ENCODE data around the gene PHAF1. TPM values are rescaled to one million over a fixed set of nuclear protein-coding genes. Genes with fewer than 3 reads are reported as not detected.

Gene PHAF1
- total and polyA plus RNA-seq, 12 donors, result 7.1 to 12.7 (median 11.5) TPM

DNA sequence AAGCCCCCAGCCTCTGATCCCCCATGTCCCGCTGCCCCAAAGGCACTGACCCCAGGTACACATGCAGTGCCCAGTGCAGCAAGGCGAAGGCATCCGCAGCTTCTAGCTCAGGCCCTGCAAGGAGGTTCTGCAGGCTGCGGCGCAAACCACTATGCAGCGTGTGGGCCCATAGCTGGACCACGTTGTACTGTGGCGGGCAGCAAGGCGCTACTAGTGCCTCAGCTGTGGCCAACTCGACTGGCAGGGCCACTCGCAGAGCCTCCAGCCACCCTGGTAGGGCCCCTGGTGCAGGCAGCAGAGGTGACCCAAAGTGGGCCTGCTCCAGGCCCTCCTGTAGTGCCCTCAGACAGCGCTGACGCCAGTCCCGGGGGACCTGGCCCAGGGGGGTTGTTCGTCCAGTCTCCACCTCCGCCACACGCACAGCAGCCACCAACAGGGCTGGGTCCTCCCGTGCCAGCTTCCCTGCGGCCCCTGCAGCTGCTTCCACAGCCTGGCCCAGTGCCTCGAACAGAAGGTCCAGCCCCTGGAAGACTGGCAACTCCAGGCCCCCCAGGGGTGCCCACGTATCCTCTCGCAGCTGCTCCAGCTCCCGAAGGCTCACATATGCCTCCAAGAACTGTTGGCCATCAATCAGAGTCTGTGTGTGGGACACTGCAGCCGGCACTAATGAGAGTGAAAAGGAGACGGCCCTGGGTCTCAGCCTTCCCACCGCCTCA is 77.6 kb downstream of the PHAF1 start:
- ATAC-seq (no peak), DNase-seq (no peak)
- Histone ChIP-seq H3K36me3 (no peaks in the 10 kb centered on the region), H3K9me3 (no peaks in the 10 kb centered on the region), H3K27me3 (peaks cover 0 to 3% (median 0%) of the 10 kb centered on the region in 7 donors), H3K4me1 (peaks cover 18 to 52% (median 43%) of the 10 kb centered on the region in 9 donors), H3K27ac (no peak overlapping the region), H3K4me3 (no peak overlapping the region)
- WGBS, 2 donors, result 87 to 90% methylated on average over 26 of the region's 26 CpGs
- TF ChIP-seq, protein P1, sequence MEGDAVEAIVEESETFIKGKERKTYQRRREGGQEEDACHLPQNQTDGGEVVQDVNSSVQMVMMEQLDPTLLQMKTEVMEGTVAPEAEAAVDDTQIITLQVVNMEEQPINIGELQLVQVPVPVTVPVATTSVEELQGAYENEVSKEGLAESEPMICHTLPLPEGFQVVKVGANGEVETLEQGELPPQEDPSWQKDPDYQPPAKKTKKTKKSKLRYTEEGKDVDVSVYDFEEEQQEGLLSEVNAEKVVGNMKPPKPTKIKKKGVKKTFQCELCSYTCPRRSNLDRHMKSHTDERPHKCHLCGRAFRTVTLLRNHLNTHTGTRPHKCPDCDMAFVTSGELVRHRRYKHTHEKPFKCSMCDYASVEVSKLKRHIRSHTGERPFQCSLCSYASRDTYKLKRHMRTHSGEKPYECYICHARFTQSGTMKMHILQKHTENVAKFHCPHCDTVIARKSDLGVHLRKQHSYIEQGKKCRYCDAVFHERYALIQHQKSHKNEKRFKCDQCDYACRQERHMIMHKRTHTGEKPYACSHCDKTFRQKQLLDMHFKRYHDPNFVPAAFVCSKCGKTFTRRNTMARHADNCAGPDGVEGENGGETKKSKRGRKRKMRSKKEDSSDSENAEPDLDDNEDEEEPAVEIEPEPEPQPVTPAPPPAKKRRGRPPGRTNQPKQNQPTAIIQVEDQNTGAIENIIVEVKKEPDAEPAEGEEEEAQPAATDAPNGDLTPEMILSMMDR (IDR thresholded peaks at IDR 0.05), result no peak
- intact Hi-C loops (cut with DNase I), result loop anchor here in 6 of 10 donors (5.0 to 10.0 kb wide), 3 partner anchors 35 to 233 kb away; partner anchors contain the start of gene B3GNT9 (in 1 of the 6)

DNA sequence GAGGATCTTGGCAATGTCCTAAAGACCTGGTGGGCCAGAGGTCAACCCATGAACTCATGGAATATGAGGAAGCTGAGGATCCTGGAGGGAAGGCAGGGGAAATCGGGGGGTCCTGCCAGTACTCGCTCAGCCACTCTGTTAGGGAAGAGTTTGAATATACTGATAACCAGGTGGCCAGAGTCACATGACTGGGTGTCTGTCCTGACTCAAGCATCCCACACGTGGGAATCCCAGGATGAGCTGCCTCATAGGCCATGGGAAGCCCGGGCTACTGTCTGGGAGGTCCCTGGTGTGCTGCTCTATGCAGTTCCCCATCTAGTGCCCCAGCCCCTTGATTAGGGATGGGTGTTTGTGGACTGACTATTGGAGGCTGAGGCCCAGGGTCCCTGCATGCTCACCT is 78.6 kb downstream of the PHAF1 start:
- no peak overlapping the region for H3K4me3 ChIP-seq
- peaks cover 0 to 4% (median 0%) of the 10 kb centered on the region in 9 donors for H3K36me3 ChIP-seq
- peaks cover 26 to 51% (median 43%) of the 10 kb centered on the region in 9 donors for H3K4me1 ChIP-seq
- TF ChIP-seq, protein P1 (IDR thresholded peaks at IDR 0.05), result no peak
- WGBS, 2 donors, result 71 to 88% methylated on average over 4 of the region's 4 CpGs
- peaks cover 0 to 3% (median 0%) of the 10 kb centered on the region in 7 donors for H3K27me3 ChIP-seq
- H3K9me3 ChIP-seq, result no peaks in the 10 kb centered on the region
- ATAC-seq (no peak), DNase-seq (no peak)
- no peak overlapping the region for H3K27ac ChIP-seq
- intact Hi-C loops (cut with DNase I), result loop anchor here in 6 of 10 donors (5.0 to 10.0 kb wide), 3 partner anchors 36 to 234 kb away; partner anchors contain the start of gene B3GNT9 (in 1 of the 6)

DNA sequence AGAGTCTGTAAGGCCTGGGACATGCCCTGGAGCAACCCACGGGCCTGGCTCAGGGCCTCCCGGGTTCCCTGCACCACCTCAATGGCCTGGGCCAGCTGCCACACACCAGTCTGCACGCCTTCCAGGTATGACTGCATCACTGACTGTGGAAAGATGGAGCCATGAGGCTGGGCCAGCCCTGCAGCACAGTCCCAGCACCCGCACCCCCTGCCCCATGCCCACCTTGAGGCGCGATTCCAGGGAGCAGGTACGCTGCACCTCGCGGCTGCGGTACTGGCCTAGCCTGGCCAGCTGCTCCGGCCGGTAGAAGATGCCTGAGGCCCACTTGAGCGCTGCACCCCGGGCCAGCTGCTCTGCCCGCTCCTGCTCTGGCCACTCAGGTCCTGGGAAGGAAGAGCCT is 79.1 kb downstream of the PHAF1 start:
- intact Hi-C loops (cut with DNase I), result loop anchor here in 6 of 10 donors (5.0 to 10.0 kb wide), 3 partner anchors 36 to 234 kb away; partner anchors contain the start of gene B3GNT9 (in 1 of the 6)
- 94% methylated on average over 15 of the region's 15 CpGs for WGBS, 2 donors
- Histone ChIP-seq H3K27me3 (peaks cover 0 to 3% (median 0%) of the 10 kb centered on the region in 7 donors), H3K4me1 (peaks cover 28 to 55% (median 47%) of the 10 kb centered on the region in 9 donors), H3K9me3 (no peaks in the 10 kb centered on the region), H3K4me3 (no peak overlapping the region), H3K27ac (no peak overlapping the region), H3K36me3 (peaks cover 0 to 9% (median 1%) of the 10 kb centered on the region in 9 donors)
- TF ChIP-seq, protein P1 (IDR thresholded peaks at IDR 0.05), result no peak
- DNase-seq (no peak), ATAC-seq (no peak)

DNA sequence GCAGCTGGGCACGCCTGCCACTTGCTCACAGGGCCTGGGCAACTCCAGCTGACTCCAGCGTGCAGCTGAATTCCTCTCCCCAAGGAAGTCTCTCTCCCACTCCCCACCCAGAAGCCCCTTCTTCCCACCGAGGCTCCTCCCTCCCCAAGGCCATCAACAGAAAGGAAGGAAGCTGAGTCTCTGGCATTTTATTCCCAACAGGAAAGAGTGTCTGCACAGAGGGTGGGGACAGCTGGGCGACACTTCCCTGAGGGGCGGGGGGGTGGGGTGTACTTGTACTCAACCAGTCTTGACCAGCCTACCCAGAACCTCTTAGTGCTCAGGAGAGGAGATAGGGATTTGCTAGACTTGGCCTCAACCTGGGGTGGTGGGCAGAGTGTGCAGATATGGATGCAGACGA is 80.3 kb downstream of the PHAF1 start, which contains the start of gene EXOC3L1:
TSS of gene EXOC3L1 (minus strand) at position 96 of the 400 bp plus-strand sequence. CDS start 460 bp downstream, outside the sequence.
- Histone ChIP-seq H3K27ac (peak within 1 kb of the TSS in 9 of 10 donors; percentile 31 to 72 (median 47)), H3K36me3 (peaks cover 0 to 21% (median 13%) of the 10 kb centered on the region in 9 donors), H3K27me3 (peaks cover 0 to 1% (median 0%) of the 10 kb centered on the region in 7 donors), H3K4me3 (peak within 1 kb of the TSS in 9 of 10 donors; percentile 5 to 45 (median 30)), H3K4me1 (peaks cover 21 to 56% (median 43%) of the 10 kb centered on the region in 9 donors), H3K9me3 (no peaks in the 10 kb centered on the region)
- DNase-seq (no peak), ATAC-seq (no peak)
- WGBS, 2 donors, result 31 to 41% methylated on average over 6 of the region's 6 CpGs
- intact Hi-C loops (cut with DNase I), result loop anchor here in 4 of 10 donors (2.0 to 5.0 kb wide), 3 partner anchors 37 to 57 kb away; partner anchors contain the start of genes TMEM208 (in 3 of the 4), FHOD1 (in 1 of the 4) and SLC9A5 (in 1 of the 4)
- TF ChIP-seq, protein P1 (IDR thresholded peaks at IDR 0.05), result no peak
